WTC11 (cell line): ENCODE data around the gene AGO3.

Experiments
- NR1H2 ChIP-seq: sonication (generic); formaldehyde crosslinking; IDR thresholded peaks from 2 replicates; pipeline ENCODE4 v1.9.0; 2021; ENCODE audit warnings: mild to moderate bottlenecking, moderate library complexity, missing genetic modification reagents
- RELA ChIP-seq: sonication (generic); formaldehyde crosslinking; IDR thresholded peaks from 2 replicates; pipeline ENCODE4 v1.8.1; 2022; ENCODE audit warnings: missing genetic modification reagents, mild to moderate bottlenecking, borderline replicate concordance
- STAT6 ChIP-seq: sonication (generic); formaldehyde crosslinking; conservative IDR thresholded peaks from 2 replicates; pipeline ENCODE4 v1.8.1; 2023; ENCODE audit warnings: mild to moderate bottlenecking, low read depth, missing genetic modification reagents, moderate library complexity
- USF2 ChIP-seq: sonication (generic); formaldehyde crosslinking; IDR thresholded peaks from 2 replicates; pipeline ENCODE4 v1.8.1; 2023; ENCODE audit warnings: mild to moderate bottlenecking, missing genetic modification reagents, moderate library complexity
- ZBTB43 ChIP-seq: sonication (generic); formaldehyde crosslinking; IDR thresholded peaks from 2 replicates; pipeline ENCODE4 v1.8.1; 2023; ENCODE audit warnings: mild to moderate bottlenecking, missing genetic modification reagents
- ZNF138 ChIP-seq: sonication (generic); formaldehyde crosslinking; conservative IDR thresholded peaks from 2 replicates; pipeline ENCODE4 v1.8.1; 2022; ENCODE audit warnings: mild to moderate bottlenecking, moderate library complexity, missing genetic modification reagents

GRCh38 chr1:36107394-36107793, 176.5 kb downstream of the AGO3 start:
- no peak for TF ChIP-seq STAT6 (CRISPR knock-in tag)
- no peak for TF ChIP-seq ZNF138 (CRISPR knock-in tag)
- TF ChIP-seq ZBTB43 (CRISPR knock-in tag), result no peak
- no peak for TF ChIP-seq USF2 (CRISPR knock-in tag)
- TF ChIP-seq NR1H2, result no peak
- no peak for TF ChIP-seq RELA (CRISPR knock-in tag)
